NCI-H146 (cell line): ENCODE data around the gene SIRT1.
"Not testable (repeated sequence)": the region's sequence is repeated elsewhere in the genome, so short reads cannot be mapped to it uniquely, and the experiment has no call there.

Source experiments
- DNase-seq: peaks from one replicate; lab custom pipeline; 2025; lab: John Stamatoyannopoulos, UW

Gene SIRT1

DNA sequence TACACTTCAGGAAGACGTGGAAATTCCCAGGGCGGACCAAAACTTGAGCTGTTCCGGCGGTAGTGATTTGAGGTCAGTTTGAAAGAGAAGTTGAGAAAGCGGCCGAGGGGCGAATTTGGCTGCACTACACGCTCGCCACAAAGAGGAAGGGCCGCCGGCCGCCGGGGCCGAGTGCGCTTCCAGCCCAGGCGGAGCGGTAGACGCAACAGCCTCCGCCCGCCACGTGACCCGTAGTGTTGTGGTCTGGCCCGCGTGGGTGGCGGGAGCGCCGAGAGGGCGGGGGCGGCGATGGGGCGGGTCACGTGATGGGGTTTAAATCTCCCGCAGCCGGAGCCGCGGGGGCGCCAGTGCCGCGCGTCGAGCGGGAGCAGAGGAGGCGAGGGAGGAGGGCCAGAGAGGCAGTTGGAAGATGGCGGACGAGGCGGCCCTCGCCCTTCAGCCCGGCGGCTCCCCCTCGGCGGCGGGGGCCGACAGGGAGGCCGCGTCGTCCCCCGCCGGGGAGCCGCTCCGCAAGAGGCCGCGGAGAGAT is at the start of gene SIRT1:
SIRT1 (plus strand) TSS at position 344 of the 529 bp plus-strand sequence; CDS start at position 410, 66 bp downstream.
- DNase-seq: peak; percentile 96

- peak; percentile 48 for DNase-seq
These were observed 48.7 kb upstream of the SIRT1 start for GRCh38 chr10:67835541-67836394.

- DNase-seq: peak; percentile 15
These were observed 48.0 kb upstream of the SIRT1 start for GRCh38 chr10:67836488-67836887.

DNA sequence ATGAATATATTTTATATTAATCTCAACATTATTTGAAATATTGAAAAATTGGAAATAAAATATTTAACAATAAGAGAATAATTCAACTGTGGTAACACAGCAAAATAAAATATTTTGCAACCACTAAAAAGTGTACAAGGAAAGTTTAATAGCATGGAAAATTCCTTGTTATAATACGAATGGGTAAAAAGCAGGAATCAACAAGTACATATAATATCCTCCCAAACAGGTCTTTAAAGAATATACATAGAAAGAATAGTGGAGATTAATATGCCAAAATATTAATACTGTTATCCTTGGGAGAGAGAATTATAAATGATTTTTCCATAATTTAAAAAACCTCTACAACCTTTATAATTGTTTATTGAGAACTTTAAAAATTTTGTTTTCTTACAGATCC is 47.5 kb upstream of the SIRT1 start:
- DNase-seq: no peak

DNA sequence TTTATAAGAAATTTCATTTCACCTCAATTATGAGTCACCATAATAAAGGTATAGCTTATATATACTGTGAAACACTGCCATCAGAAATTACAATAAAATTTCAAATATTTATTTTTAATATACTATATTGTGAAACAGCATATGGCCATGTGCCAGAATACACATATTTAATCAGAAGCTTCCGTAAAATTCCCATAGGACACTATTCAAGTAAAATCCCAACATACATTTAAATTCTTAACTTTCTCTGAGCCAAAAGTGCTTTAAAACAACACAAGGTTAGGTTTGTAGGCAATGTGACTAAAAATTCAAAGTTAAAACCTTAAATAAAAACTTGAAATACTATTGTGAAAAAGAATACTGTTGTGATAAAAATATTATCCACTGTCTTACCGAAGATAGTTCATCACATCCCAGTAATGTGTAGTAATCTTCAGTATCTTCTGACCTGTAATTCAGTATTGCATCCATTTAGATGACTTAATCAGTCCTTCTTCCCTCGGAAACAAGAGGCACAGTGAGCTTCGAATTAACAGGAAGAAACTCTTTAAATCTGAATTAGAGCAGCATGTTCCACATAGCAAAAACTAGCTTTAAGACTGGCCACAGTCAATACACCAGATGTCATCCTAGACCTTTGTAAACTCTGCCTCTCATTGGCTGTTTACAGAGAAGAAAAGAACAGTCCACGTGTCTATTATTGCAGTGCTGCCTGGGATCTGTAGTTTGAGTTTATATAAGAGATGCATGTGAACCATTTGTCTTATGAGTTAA is 46.7 kb upstream of the SIRT1 start, which contains the start of gene DNAJC12:
DNAJC12 (minus strand) TSS at position 648 of the 774 bp plus-strand sequence; CDS start at position 471, 177 bp downstream.
- DNase-seq: peak; percentile 82

DNA sequence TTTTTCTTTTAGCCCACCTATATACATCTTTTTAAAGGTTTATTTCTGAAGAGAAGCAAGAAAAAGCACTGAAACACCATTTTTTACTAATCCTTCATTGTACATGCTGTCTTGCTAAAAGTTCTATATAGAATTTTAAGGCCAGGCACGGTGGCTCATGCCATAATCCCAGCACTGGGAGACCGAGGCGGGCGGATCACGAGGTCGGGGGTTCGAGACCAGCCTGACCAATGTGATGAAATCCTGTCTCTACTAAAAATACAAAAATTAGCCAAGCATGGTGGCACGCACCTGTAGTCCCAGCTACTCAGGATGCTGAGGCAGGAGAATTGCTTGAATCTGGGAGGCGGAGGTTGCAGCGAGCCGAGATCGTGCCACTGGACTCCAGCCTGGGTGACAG is 44.9 kb upstream of the SIRT1 start:
- not testable (repeated sequence) for DNase-seq

DNA sequence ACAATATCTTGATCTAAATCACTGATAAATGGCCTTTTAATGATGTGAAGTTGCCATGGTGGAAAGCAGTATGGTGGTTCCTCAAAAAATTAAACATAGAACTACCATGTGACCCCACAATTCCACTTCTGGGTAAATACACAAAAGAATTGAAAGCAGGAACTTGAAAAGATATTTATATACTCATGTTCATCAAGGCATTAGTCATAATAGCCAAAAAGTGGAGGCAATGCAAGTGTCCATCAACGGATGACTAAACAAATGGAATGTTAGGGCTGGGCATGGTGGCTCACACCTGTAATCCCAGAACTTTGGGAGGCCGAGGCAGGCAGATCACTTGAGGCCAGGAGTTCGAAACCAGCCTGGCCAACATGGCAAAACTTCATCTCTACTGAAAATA is 44.5 kb upstream of the SIRT1 start:
- DNase-seq: no peak

- no peak for DNase-seq
These were observed 42.7 kb upstream of the SIRT1 start for GRCh38 chr10:67841737-67842136.

DNA sequence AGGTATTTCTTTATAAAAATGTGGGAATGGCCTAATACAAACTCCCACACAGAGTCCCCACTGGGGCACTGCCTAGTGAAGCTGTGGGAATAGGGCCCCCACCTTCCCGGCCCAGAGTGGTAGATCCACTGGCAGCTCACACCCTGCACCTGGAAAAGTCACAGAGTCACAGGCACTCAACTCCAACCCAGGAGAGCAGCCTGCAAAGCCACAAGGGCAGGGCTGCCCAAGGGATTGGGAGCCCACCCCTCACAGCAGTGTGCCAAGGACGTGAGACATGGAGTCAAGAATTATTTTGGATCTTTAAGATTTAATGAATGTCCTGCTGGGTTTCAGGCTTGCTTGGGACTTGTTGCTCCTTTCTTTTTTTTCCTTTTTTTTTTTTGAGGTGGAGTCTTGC is 41.2 kb upstream of the SIRT1 start:
- DNase-seq: no peak

- peak; percentile 92 for DNase-seq
These were observed 35.0 kb upstream of the SIRT1 start for GRCh38 chr10:67849331-67850011.

DNA sequence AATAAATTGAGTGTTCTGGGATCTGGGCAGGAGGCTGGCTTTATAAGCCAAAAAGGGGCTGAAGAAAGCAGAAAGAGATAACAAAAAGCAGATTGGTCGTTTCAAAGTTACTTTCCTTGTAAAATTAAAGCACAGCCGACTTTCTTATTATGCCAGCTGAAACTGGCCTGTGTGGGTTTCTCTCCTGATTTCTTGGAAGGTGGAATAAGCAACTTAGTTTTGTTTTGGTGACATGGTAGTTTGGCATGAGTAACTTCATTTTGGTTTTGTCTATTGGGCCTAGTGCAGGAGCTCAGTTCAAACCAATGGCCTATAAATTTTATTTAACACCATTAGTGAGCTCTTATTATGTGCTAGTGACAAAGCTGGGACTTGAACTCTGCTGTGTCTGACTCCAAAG is 33.3 kb upstream of the SIRT1 start:
- no peak for DNase-seq

GRCh38 chr10:67852761-67853160 is 31.7 kb upstream of the SIRT1 start:
- no peak for DNase-seq

- no peak for DNase-seq
These were observed 30.9 kb upstream of the SIRT1 start for GRCh38 chr10:67853512-67853911.

DNA sequence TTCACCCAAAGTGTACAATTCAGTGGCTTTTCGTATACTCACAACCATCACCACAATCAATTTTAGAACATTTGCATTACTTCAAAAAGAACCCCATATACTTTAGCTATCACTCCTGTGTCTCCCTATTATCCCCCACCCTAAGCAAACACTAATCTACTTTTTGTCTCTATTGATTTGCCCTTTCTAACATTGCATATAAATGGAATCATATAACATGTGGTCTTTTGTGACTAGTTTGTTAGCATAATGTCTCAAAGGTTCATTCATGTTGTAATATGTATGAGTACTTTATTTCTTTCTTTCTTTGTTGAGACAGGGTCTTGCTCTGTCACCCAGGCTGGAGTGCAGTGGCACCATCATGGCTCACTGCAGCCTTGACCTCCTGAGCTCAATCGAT is 25.5 kb upstream of the SIRT1 start:
- DNase-seq: no peak

DNA sequence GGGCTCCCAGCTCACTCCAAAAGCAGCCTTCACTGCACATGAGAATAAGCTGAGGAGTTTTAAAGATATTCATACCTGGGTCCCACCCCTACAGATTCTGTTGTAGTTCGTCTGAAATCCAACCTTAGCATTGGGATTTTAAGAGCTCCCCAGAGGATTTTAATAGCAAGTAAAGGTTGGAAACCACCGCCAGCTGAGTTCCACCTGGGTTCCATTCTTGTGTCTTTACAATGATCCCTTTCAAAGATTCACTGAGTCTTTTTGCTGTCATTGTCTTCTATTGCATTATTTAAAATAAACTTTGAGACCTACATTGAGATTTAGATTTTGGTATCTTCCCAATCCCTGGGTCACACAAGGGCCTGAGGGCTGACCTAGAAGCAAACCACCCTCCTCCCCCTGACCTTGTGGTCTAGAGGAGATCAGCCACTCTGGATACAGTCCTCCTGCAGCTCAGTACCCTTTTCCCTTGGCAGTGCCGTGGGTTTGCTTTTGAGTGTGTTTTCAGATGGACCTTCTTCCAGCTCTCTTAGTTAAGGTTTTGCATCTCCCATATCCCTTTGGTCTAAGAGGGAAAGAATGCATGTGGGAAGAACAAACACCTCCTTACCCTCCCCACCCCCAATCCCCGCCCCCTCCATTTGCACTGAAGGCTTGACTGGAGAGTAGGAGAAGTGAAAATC is 22.6 kb upstream of the SIRT1 start:
- DNase-seq: no peak

DNA sequence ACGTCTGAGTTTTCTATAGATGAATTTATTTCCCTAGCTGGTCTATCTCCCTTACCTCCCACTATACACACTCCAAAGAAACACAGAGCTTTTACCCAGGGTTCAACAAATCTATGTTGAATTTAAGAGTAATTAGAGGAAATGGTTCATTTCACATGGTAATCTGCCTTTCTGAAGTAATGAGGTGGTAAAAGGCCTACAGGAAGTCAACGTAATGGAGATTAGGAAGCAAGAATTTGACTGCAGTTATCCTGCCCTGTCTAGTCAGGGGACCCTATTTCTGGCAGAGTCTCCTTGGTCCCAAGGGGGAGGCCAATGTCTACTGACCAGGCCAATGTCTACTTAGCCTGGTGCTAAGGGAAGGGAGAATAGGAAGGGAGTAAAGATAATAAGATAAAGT is 21.4 kb upstream of the SIRT1 start:
- no peak for DNase-seq

DNA sequence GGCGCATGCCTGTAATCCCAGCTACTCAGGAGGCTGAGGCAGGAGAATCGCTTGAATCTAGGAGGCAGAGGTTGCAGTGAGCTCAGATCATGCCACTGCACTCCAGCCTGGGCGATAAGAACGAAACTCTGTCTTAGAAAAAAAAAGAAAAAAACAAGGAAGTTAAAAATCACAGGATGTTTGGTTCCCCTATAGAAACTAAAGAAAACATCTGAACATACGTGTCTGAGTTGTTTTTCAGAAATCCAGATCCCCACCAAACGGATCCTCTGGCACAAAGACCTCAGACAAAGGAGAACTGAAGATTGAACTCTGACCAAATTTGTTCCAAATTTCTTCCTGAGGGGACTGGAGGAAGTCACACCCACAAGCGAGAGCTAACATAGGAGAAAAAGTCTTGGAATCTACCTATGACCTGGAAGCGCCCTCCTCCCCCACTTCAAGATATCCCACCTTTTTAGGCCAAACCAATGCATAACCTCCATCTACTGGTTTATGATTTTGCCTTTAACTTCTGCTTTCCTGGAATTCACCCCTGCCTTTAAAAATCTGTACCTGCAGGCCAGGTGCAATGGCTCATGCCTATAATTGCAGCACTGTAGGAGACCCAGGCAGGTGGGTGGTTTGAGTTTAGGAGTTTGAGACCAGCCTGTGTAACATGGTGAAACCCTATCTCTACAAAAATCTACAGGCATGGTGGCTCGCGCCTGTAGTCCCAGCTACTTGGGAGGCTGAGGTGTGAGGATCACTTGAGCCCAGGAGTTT is 19.7 kb upstream of the SIRT1 start:
- no peak for DNase-seq

GRCh38 chr10:67868132-67868531 is 16.3 kb upstream of the SIRT1 start:
- no peak for DNase-seq

GRCh38 chr10:67869996-67870395 is 14.5 kb upstream of the SIRT1 start:
- no peak for DNase-seq

GRCh38 chr10:67875340-67876238 is 8.9 kb upstream of the SIRT1 start:
- no peak for DNase-seq
